ENCODE data around the gene GRK4.

- no peak for TF ChIP-seq RCOR1 (IDR thresholded peaks at IDR 0.05; ENCODE audit: insufficient replicate concordance, low read length)
- no peak for TF ChIP-seq CTCF (conservative IDR thresholded peaks at IDR 0.05; ENCODE audit: low read depth, low read length)
- no peak for TF ChIP-seq CEBPB (IDR thresholded peaks at IDR 0.05; ENCODE audit: low read depth, low read length)
Observed at GRCh38 chr4:3035674-3036073, 72.3 kb downstream of the GRK4 start.
